Endothelial cell (in vitro differentiated cells): ENCODE measurements around the gene CFH. TPM values are rescaled to one million over a fixed set of nuclear protein-coding genes. Genes with fewer than 3 reads are reported as not detected.

Source experiments
- DNase-seq: peaks from one replicate; pipeline ENCODE4 v3.0.0; 2021; ENCODE audit warnings: low spot score
- H3K27ac Mint-ChIP-seq: one replicate; pipeline ENCODE4 v1.8.0; 2021; ENCODE audit warnings: mixed read lengths, inconsistent platforms; ENCODE audit not compliant: unreplicated experiment
- H3K27me3 Mint-ChIP-seq: one replicate; pipeline ENCODE4 v1.8.0; 2021; ENCODE audit warnings: mild to moderate bottlenecking, moderate library complexity, mixed read lengths, inconsistent platforms; ENCODE audit not compliant: unreplicated experiment
- H3K36me3 Mint-ChIP-seq: one replicate; pipeline ENCODE4 v1.8.0; 2021; ENCODE audit warnings: mild to moderate bottlenecking, low read depth, mixed read lengths, inconsistent platforms; ENCODE audit not compliant: unreplicated experiment
- H3K4me1 Mint-ChIP-seq: one replicate; pipeline ENCODE4 v1.8.0; 2021; ENCODE audit warnings: mild to moderate bottlenecking, mixed read lengths, inconsistent platforms; ENCODE audit not compliant: unreplicated experiment
- H3K4me3 Mint-ChIP-seq: one replicate; pipeline ENCODE4 v1.8.0; 2021; ENCODE audit warnings: mild to moderate bottlenecking, mixed read lengths, inconsistent platforms; ENCODE audit not compliant: unreplicated experiment
- H3K9me3 Mint-ChIP-seq: one replicate; pipeline ENCODE4 v1.8.0; 2021; ENCODE audit warnings: mixed read lengths, inconsistent platforms; ENCODE audit not compliant: unreplicated experiment
- CTCF ChIP-seq: fragments of 200-600 bp; sonication (generic); IDR thresholded peaks from one replicate; pipeline ENCODE4 v1.5.0; 2021; ENCODE audit warnings: antibody characterized with exemption; ENCODE audit not compliant: unreplicated experiment
- total RNA-seq: library from RNA; stranded (reverse); fragmentation: NEBNext Ultra II Directional; extraction: Animal tissue kit (Norgen Biotek cat#: 25700); gene quantifications from one replicate; pipeline ENCODE4 v1.2.1, GENCODE V29; 2021; ENCODE audit not compliant: unreplicated experiment

Gene CFH
- total RNA-seq, 1 donor from 2014 or later: 67.9 TPM

GRCh38 chr1:196674908-196675307 is 23.1 kb downstream of the CFH start:
- Mint-ChIP-seq H3K9me3 (no peaks in the 10 kb centered on the region), H3K36me3 (no peaks in the 10 kb centered on the region), H3K27me3 (peaks cover 2% of the 10 kb centered on the region), H3K4me1 (no peaks in the 10 kb centered on the region), H3K4me3 (no peak overlapping the region), H3K27ac (no peak overlapping the region)
- no peak for TF ChIP-seq CTCF
- no peak for DNase-seq

GRCh38 chr1:196677781-196678509 is 26.1 kb downstream of the CFH start:
- no peaks in the 10 kb centered on the region for H3K9me3 Mint-ChIP-seq
- TF ChIP-seq CTCF: no peak
- H3K4me3 Mint-ChIP-seq: no peak overlapping the region
- DNase-seq: no peak
- peaks cover 2% of the 10 kb centered on the region for H3K27me3 Mint-ChIP-seq
- H3K4me1 Mint-ChIP-seq: no peaks in the 10 kb centered on the region
- no peaks in the 10 kb centered on the region for H3K36me3 Mint-ChIP-seq
- H3K27ac Mint-ChIP-seq: no peak overlapping the region

GRCh38 chr1:196678510-196678884 is 26.7 kb downstream of the CFH start:
- Mint-ChIP-seq H3K36me3 (no peaks in the 10 kb centered on the region), H3K27ac (no peak overlapping the region), H3K9me3 (no peaks in the 10 kb centered on the region), H3K4me1 (no peaks in the 10 kb centered on the region), H3K27me3 (peaks cover 2% of the 10 kb centered on the region), H3K4me3 (no peak overlapping the region)
- no peak for DNase-seq
- TF ChIP-seq CTCF: no peak

GRCh38 chr1:196680107-196680506 is 28.3 kb downstream of the CFH start:
- Mint-ChIP-seq H3K27ac (no peak overlapping the region), H3K9me3 (no peaks in the 10 kb centered on the region), H3K4me3 (no peak overlapping the region), H3K36me3 (no peaks in the 10 kb centered on the region), H3K4me1 (no peaks in the 10 kb centered on the region), H3K27me3 (peaks cover 2% of the 10 kb centered on the region)
- no peak for TF ChIP-seq CTCF
- DNase-seq: no peak

- H3K27me3 Mint-ChIP-seq: no peaks in the 10 kb centered on the region
- no peak for TF ChIP-seq CTCF
- no peak for DNase-seq
- no peak overlapping the region for H3K27ac Mint-ChIP-seq
- H3K36me3 Mint-ChIP-seq: peaks cover 6% of the 10 kb centered on the region
- no peaks in the 10 kb centered on the region for H3K9me3 Mint-ChIP-seq
- H3K4me3 Mint-ChIP-seq: no peak overlapping the region
- no peaks in the 10 kb centered on the region for H3K4me1 Mint-ChIP-seq
Measured at GRCh38 chr1:196684476-196684875, 32.6 kb downstream of the CFH start.
